GM12874 (cell line): ENCODE data around the gene MRPS25.

Source experiments
- CTCF ChIP-seq: IDR thresholded peaks from 2 replicates; pipeline ENCODE4 v1.5.1; 2011; ENCODE audit warnings: low read depth, mild to moderate bottlenecking, control low read depth, low read length, moderate library complexity; ENCODE audit not compliant: insufficient read depth

The MRPS25 gene

GRCh38 chr3:15064299-15064834 is 748 bp downstream of the MRPS25 start:
- no peak for TF ChIP-seq CTCF

GRCh38 chr3:15063656-15064286 is 1.3 kb downstream of the MRPS25 start:
- TF ChIP-seq CTCF = no peak

- no peak for TF ChIP-seq CTCF
Measured at GRCh38 chr3:15063238-15063637, 1.9 kb downstream of the MRPS25 start.

GRCh38 chr3:15060029-15060428 is 5.1 kb downstream of the MRPS25 start:
- no peak for TF ChIP-seq CTCF

- no peak for TF ChIP-seq CTCF
Measured at GRCh38 chr3:15056676-15057404, 8.3 kb downstream of the MRPS25 start.

- no peak for TF ChIP-seq CTCF
Measured at GRCh38 chr3:15055019-15055557, 10.0 kb downstream of the MRPS25 start.

- no peak for TF ChIP-seq CTCF
Measured at GRCh38 chr3:15053541-15053940, 11.6 kb downstream of the MRPS25 start.
